Osteoblast (primary cell): ENCODE data around the gene EEF1A2. TPM values are rescaled to one million over a fixed set of nuclear protein-coding genes. Genes with fewer than 3 reads are reported as not detected.
A peak's percentile ranks its signal among the peaks of the same experiment; 100 is the strongest.

ENCODE experiments used
- DNase-seq: peaks from one replicate; pipeline ENCODE4 v3.0.0; 2011; ENCODE audit warnings: low spot score, mixed read lengths; ENCODE audit not compliant: insufficient read length; ENCODE audit errors: missing footprints
- H2AFZ ChIP-seq: 2 replicates; pipeline ENCODE4 v1.6.0; 2011; ENCODE audit warnings: mild to moderate bottlenecking, low read length
- H3K27ac ChIP-seq: 2 replicates; pipeline ENCODE4 v1.5.1; 2011; ENCODE audit warnings: mild to moderate bottlenecking, low read depth, low read length, moderate library complexity
- H3K27me3 ChIP-seq: 2 replicates; pipeline ENCODE4 v1.6.0; 2012; ENCODE audit warnings: mild to moderate bottlenecking, control low read depth, inconsistent platforms, low read length, moderate library complexity; ENCODE audit not compliant: insufficient read depth
- H3K36me3 ChIP-seq: 2 replicates; pipeline ENCODE4 v1.5.1; 2011; ENCODE audit warnings: mild to moderate bottlenecking, low read length, control low read depth, moderate library complexity; ENCODE audit not compliant: insufficient read depth
- H3K4me1 ChIP-seq: 2 replicates; pipeline ENCODE4 v1.5.1; 2011; ENCODE audit warnings: mild to moderate bottlenecking, low read length, control low read depth, moderate library complexity; ENCODE audit not compliant: insufficient read depth
- H3K4me2 ChIP-seq: 2 replicates; pipeline ENCODE4 v1.6.0; 2011; ENCODE audit warnings: mild to moderate bottlenecking, low read length; ENCODE audit not compliant: insufficient read depth
- H3K4me3 ChIP-seq: fragments of 200-600 bp; sonication (generic); 3 replicates; pipeline ENCODE4 v1.5.1; 2012; ENCODE audit warnings: mild to moderate bottlenecking, low read length, inconsistent platforms; ENCODE audit not compliant: insufficient read depth
- H3K79me2 ChIP-seq: 2 replicates; pipeline ENCODE4 v1.6.0; 2012; ENCODE audit warnings: mild to moderate bottlenecking, low read length, control low read depth, inconsistent platforms; ENCODE audit not compliant: insufficient read depth
- H3K9me3 ChIP-seq: 2 replicates; pipeline ENCODE4 v1.5.1; 2011; ENCODE audit warnings: low read depth, low read length, control low read depth
- H4K20me1 ChIP-seq: 2 replicates; pipeline ENCODE4 v1.6.0; 2012; ENCODE audit warnings: mild to moderate bottlenecking, low read length, control low read depth; ENCODE audit not compliant: insufficient read depth
- total RNA-seq: library from RNA; depleted of rRNA; stranded (reverse); fragments of >200 nt; gene quantifications from 2 replicates; pipeline ENCODE4 v1.2.3, GENCODE V29; 2012
- TF ChIP-seq, protein P1 (sequence below): IDR thresholded peaks from 2 replicates; pipeline ENCODE4 v1.5.1; 2011; ENCODE audit warnings: mild to moderate bottlenecking, low read depth, low read length, moderate library complexity; ENCODE audit errors: extremely low read depth

Gene EEF1A2
- total RNA-seq, 1 donor: not detected

GRCh38 chr20:63525185-63525584, 26.3 kb upstream of the EEF1A2 start:
- Histone ChIP-seq H4K20me1 (peaks cover 36% of the 10 kb centered on the region), H3K4me1 (peaks cover 12% of the 10 kb centered on the region), H3K4me3 (no peak overlapping the region), H3K4me2 (no peak overlapping the region), H3K27ac (no peak overlapping the region), H3K36me3 (peaks cover 19% of the 10 kb centered on the region), H3K79me2 (peaks cover 14% of the 10 kb centered on the region), H2AFZ (no peak overlapping the region), H3K27me3 (no peaks in the 10 kb centered on the region), H3K9me3 (no peaks in the 10 kb centered on the region)
- TF ChIP-seq, protein P1, sequence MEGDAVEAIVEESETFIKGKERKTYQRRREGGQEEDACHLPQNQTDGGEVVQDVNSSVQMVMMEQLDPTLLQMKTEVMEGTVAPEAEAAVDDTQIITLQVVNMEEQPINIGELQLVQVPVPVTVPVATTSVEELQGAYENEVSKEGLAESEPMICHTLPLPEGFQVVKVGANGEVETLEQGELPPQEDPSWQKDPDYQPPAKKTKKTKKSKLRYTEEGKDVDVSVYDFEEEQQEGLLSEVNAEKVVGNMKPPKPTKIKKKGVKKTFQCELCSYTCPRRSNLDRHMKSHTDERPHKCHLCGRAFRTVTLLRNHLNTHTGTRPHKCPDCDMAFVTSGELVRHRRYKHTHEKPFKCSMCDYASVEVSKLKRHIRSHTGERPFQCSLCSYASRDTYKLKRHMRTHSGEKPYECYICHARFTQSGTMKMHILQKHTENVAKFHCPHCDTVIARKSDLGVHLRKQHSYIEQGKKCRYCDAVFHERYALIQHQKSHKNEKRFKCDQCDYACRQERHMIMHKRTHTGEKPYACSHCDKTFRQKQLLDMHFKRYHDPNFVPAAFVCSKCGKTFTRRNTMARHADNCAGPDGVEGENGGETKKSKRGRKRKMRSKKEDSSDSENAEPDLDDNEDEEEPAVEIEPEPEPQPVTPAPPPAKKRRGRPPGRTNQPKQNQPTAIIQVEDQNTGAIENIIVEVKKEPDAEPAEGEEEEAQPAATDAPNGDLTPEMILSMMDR: no peak
- DNase-seq: peak; percentile 81

DNA sequence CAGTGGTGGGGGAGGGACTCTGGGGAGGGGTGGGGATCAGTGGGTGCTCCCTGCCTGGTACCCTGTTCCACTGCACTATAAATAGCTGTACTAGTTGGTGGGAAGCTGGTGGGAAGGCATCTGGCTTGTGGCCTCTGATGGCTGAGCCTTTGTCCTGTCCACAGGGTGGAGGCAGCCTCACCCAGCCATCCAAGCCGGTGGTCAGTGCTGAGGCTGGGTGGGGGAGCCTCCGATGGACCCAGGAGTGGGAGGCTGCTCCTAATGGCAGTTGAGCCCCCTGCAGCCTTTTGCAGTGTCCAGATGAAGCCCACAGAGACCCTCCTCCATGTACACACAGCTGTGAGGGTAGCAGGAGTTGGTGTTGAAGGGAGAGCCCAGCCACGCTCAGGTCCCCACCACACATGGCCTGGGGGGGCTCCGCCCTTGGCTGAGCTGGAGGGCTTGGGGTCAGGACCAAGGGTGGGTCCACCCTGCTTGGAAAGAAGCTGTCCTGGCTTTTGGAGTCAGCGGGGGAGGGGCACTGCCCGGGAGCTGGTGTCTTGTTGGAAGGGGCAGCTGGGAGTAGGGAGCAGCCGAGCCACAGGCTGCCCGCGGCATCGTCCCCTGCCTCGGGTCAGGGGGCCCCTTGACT, 24.2 kb upstream of the EEF1A2 start:
- Histone ChIP-seq H3K4me1 (peaks cover 15% of the 10 kb centered on the region), H3K4me3 (no peak overlapping the region), H3K4me2 (no peak overlapping the region), H3K27ac (no peak overlapping the region), H3K36me3 (peaks cover 19% of the 10 kb centered on the region), H2AFZ (no peak overlapping the region), H4K20me1 (peaks cover 36% of the 10 kb centered on the region), H3K79me2 (peaks cover 14% of the 10 kb centered on the region), H3K9me3 (no peaks in the 10 kb centered on the region), H3K27me3 (peaks cover 4% of the 10 kb centered on the region)
- peak; percentile 81 for DNase-seq
- TF ChIP-seq, protein P1: no peak

DNA sequence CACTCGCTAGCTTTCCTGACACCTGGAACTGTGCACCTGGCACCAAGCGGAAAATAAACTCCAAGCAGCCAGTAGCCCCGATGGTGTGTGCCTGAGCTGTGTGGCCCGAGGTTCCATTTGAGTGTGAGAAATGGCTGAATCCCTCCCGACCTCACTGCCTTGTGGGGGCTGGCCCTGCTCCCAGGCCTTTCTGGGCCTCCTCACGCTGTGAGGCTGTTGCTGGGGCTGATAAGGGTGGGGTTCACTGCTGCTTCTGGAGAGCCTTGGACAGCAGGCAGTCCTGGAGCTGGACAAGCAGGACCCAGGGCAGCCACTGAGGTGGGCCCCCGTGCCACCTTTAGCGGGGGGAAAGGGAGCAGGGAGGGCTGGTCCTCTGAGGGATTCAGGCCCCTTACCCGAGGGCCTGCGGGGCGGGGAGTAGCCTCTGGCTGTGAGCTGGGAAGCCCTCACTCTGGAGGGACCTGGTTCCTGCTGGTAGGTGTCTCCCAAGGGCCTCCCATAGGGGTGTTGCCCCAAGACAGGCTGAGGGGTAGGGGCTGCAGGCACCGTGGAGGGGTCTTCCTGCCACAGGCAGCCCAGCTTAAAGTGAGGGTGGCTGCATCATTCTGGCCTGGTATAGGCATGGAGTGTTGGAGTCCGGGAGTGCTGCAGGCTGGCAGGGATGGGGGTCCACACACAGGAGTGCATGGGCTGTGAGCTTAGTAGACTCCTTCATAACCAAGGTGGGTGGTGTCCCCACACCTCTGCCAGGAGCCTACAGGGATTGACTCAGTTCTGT, 23.4 kb upstream of the EEF1A2 start:
- peak overlapping the region; percentile 53 for H3K4me3 ChIP-seq
- peak overlapping the region; percentile 95 for H3K4me2 ChIP-seq
- DNase-seq: peak; percentile 90
- H3K27ac ChIP-seq: no peak overlapping the region
- H3K27me3 ChIP-seq: peaks cover 4% of the 10 kb centered on the region
- H3K9me3 ChIP-seq: no peaks in the 10 kb centered on the region
- TF ChIP-seq, protein P1: no peak
- H3K79me2 ChIP-seq: peaks cover 14% of the 10 kb centered on the region
- peaks cover 19% of the 10 kb centered on the region for H3K36me3 ChIP-seq
- H2AFZ ChIP-seq: no peak overlapping the region
- H4K20me1 ChIP-seq: peaks cover 36% of the 10 kb centered on the region
- H3K4me1 ChIP-seq: peaks cover 15% of the 10 kb centered on the region

DNA sequence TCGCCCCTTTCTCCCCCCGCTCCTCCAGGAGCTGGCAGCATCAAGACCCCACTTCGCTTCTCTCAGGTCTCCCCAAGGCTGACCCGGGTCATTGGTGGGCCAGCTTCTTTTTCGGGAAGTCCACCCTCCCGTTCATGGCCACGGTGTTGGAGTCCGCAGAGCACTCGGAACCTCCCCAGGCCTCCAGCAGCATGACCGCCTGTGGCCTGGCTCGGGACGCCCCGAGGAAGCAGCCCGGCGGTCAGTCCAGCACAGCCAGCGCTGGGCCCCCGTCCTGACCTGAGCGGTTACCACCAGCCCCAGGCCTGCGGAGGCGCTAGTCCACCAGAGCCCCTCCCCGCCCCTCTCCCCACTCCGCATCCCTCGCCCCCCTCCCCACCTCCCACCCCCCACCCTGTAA, 22.7 kb upstream of the EEF1A2 start:
- Histone ChIP-seq H3K36me3 (peaks cover 19% of the 10 kb centered on the region), H3K27me3 (peaks cover 4% of the 10 kb centered on the region), H3K9me3 (no peaks in the 10 kb centered on the region), H3K79me2 (peaks cover 14% of the 10 kb centered on the region), H3K4me2 (peak overlapping the region; percentile 95), H3K4me3 (peak overlapping the region; percentile 90), H3K27ac (peak overlapping the region; percentile 71), H4K20me1 (peaks cover 33% of the 10 kb centered on the region), H3K4me1 (peaks cover 15% of the 10 kb centered on the region), H2AFZ (no peak overlapping the region)
- TF ChIP-seq, protein P1: no peak
- peak; percentile 86 for DNase-seq
